ENCODE data around the gene NOL12.
A peak's percentile ranks its signal among the peaks of the same experiment; 100 is the strongest.
"Not testable (repeated sequence)": the region's sequence is repeated elsewhere in the genome, so short reads cannot be mapped to it uniquely, and the experiment has no call there.

The NOL12 gene

GRCh38 chr22:37717235-37717634 lies 31.1 kb downstream of the NOL12 start:
- not testable (repeated sequence) for DNase-seq

DNA sequence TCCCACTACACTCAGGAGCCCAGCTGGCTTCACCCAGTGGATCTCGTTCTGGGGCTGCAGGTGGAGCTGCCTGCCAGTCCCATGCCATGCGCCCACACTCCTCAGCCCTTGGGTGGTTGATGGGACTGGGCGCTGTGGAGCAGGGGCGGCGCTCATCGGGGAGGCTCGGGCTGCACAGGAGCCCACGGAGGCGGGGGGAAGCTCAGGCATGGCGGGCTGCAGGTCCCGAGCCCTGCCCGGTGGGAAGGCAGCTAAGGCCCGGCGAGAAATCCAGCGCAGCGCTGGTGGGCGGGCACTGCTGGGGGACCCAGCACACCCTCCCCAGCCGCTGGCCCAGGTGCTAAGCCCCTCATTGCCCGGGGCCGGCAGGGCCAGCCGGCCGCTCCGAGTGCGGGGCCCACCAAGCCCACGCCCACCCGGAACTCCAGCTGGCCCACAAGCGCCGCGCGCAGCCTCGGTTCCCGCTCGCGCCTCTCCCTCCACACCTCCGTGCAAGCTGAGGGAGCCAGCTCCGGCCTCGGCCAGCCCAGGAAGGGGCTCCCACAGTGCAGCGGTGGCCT lies 31.7 kb downstream of the NOL12 start:
- not testable (repeated sequence) for DNase-seq

DNA sequence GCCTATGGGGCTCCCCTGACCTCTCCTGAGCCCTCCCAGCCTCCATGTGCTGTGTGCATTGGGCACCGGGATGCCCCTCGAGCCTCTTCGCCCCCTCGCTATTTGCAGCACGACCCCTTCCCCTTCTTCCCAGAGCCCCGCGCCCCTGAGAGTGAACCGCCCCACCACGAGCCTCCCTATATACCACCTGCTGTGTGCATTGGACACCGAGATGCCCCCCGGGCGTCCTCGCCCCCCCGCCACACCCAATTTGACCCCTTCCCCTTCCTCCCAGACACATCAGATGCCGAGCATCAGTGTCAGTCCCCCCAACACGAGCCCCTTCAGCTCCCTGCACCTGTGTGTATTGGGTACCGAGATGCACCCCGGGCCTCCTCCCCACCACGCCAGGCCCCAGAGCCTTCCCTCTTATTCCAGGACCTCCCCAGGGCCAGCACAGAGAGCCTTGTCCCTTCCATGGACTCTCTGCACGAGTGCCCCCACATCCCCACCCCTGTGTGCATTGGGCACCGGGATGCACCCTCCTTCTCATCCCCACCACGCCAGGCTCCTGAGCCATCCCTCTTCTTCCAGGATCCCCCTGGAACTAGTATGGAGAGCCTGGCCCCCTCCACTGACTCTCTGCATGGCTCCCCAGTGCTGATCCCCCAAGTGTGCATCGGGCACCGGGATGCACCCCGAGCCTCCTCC lies 39.6 kb downstream of the NOL12 start:
- no peak for DNase-seq

DNA sequence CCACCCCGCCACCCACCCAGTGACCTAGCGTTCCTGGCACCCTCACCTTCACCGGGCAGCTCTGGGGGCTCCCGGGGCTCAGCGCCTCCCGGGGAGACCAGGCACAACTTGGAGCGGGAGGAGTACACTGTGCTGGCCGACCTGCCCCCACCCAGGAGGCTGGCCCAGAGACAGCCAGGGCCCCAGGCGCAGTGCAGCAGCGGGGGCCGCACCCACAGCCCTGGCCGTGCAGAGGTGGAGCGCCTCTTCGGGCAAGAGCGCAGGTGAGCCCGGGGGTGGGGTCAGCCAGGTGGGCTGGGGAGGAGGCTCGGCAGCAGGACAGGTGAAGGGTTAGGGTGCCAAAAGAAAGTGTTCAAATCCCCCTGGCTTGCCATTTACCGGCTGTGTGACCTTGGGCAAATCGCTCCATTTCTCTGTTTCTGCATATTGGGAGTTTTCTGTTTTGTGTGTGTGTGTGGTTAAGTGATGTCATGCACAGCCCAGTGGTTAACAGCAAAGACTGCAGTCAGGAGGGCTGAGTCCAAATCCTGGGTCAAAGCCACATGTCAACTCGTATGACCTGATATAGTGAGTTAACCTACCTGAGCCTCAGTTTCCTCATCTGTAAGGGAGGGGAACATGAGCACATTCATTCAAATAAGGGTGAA lies 40.2 kb downstream of the NOL12 start:
- no peak for DNase-seq

DNA sequence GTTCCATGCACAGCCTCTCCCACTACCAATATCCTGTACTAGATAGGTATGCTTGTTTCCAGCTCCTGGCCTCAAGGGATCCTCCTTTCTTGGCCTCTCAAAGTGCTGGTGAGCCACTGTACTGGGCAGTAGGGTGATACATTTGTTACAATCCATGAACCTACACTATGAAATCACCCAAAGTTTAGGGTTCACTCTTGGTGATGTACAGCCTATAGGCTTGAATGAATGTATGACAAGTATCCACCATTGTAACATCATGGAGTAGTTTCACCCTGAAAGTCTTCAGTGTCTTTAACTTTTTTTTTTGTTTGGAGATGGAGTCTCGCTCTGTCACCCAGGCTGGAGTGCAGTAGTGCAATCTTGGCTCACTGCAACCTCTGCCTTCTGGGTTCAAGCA lies 42.5 kb downstream of the NOL12 start:
- DNase-seq: no peak

- no peak for DNase-seq
Measured at GRCh38 chr22:37731804-37732471, 45.8 kb downstream of the NOL12 start.

GRCh38 chr22:37732699-37733607 lies 46.8 kb downstream of the NOL12 start:
- DNase-seq: no peak

- no peak for DNase-seq
Measured at GRCh38 chr22:37733625-37734401, 47.7 kb downstream of the NOL12 start.

- no peak for DNase-seq
Measured at GRCh38 chr22:37734402-37734700, 48.2 kb downstream of the NOL12 start.

GRCh38 chr22:37734964-37735451 lies 48.9 kb downstream of the NOL12 start:
- no peak for DNase-seq

- no peak for DNase-seq
Measured at GRCh38 chr22:37739035-37739434, 52.9 kb downstream of the NOL12 start.

GRCh38 chr22:37739611-37740049 lies 53.5 kb downstream of the NOL12 start:
- no peak for DNase-seq

GRCh38 chr22:37740455-37741311 lies 54.5 kb downstream of the NOL12 start:
- no peak for DNase-seq

DNA sequence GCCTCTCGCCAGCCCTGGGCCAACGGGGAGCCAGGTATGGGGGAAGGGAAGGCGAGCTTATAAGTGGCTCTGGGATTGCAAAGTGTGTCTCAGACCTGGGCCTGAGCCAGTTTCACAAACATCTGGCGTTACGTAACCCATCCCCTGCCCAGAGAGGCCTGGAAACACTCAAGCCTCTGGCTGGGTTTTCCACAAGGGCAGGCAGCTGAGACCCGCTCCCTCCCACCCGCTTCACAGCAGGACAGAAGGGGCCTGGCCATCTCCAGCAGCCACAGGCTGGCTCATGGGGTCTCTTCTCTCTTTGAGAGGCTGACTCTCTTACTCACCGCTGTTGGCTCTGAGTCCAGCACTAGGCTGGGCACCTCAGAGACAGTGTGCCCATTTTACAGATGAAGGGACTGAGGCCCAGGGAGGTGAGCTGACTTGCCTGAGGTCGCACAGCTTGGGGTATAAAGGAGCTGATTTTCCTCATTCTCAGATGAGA lies 55.2 kb downstream of the NOL12 start:
- peak; percentile 38 for DNase-seq

- peak; percentile 78 for DNase-seq
Measured at GRCh38 chr22:37742376-37743171, 56.4 kb downstream of the NOL12 start.

Data from amniotic stem cell (primary cell).